Liver (tissue), 9 donors: ENCODE results near the gene NR5A2. TPM values are rescaled to one million over a fixed set of nuclear protein-coding genes. Genes with fewer than 3 reads are reported as not detected.

Experiments used
- DNase-seq: peaks from one replicate; pipeline ENCODE4 v3.0.0-alpha.2; 2017; ENCODE audit warnings: low spot score
- H3K27ac ChIP-seq, 2 donors: one replicate each; pipeline ENCODE4 v1.7.0; 2013; ENCODE audit warnings: inconsistent platforms in 2 of 2, low read length in 2 of 2, control low read depth in 1 of 2, low read depth in 1 of 2, mild to moderate bottlenecking in 1 of 2
- H3K27me3 ChIP-seq, 4 donors: one replicate each; pipeline versions ENCODE4 v1.6.1 to v1.7.0; 2013; ENCODE audit warnings: low read length in 3 of 4, inconsistent platforms in 1 of 4, mild to moderate bottlenecking in 1 of 4, moderate library complexity in 1 of 4; ENCODE audit not compliant: control insufficient read depth in 4 of 4, insufficient read depth in 4 of 4
- H3K36me3 ChIP-seq, 4 donors: one replicate each; pipeline versions ENCODE4 v1.6.1 to v1.7.0; 2013; ENCODE audit warnings: low read length in 3 of 4, mild to moderate bottlenecking in 3 of 4, low read depth in 1 of 4, moderate library complexity in 1 of 4; ENCODE audit not compliant: control insufficient read depth in 4 of 4, insufficient read depth in 3 of 4
- H3K4me1 ChIP-seq, 4 donors: one replicate each; pipeline versions ENCODE4 v1.6.1 to v1.7.0; 2013; ENCODE audit warnings: low read length in 3 of 4, mild to moderate bottlenecking in 3 of 4, moderate library complexity in 1 of 4; ENCODE audit not compliant: control insufficient read depth in 4 of 4, insufficient read depth in 4 of 4
- H3K4me3 ChIP-seq, 3 donors: one replicate each; pipeline versions ENCODE4 v1.6.1 to v1.7.0; 2013; ENCODE audit warnings: low read length in 3 of 3, control low read depth in 1 of 3, low read depth in 1 of 3, mild to moderate bottlenecking in 1 of 3
- H3K9ac ChIP-seq, 2 donors: one replicate each; pipeline ENCODE4 v1.7.0; 2013; ENCODE audit warnings: low read length in 2 of 2, mild to moderate bottlenecking in 2 of 2, moderate library complexity in 2 of 2, control low read depth in 1 of 2, low read depth in 1 of 2
- H3K9me3 ChIP-seq, 4 donors: one replicate each; pipeline versions ENCODE4 v1.6.1 to v1.7.0; 2013; ENCODE audit warnings: low read length in 3 of 4; ENCODE audit not compliant: control insufficient read depth in 4 of 4
- ATF3 ChIP-seq: IDR thresholded peaks from 2 replicates; pipeline ENCODE4 v1.6.1; 2016; ENCODE audit warnings: antibody characterized with exemption
- CTCF ChIP-seq: fragments of 150-350 bp; IDR thresholded peaks from 2 replicates; pipeline ENCODE4 v1.5.1; 2017; ENCODE audit warnings: improper control_type of control experiment, low read depth, low read length; ENCODE audit not compliant: missing input control
- EGR1 ChIP-seq, 2 donors: IDR thresholded peaks; 2 replicates each; pipeline ENCODE4 v1.6.1; 2016 to 2018; ENCODE audit warnings: antibody characterized with exemption in 2 of 2, low read depth in 2 of 2
- FOXA1 ChIP-seq: IDR thresholded peaks from 2 replicates; pipeline ENCODE4 v1.6.1; 2016; ENCODE audit warnings: antibody characterized with exemption
- FOXA2 ChIP-seq: IDR thresholded peaks from 2 replicates; pipeline ENCODE4 v1.6.1; 2016; ENCODE audit warnings: antibody characterized with exemption
- GABPA ChIP-seq, 2 donors: IDR thresholded peaks in 1 of 2; conservative IDR thresholded peaks in 1 of 2; 2 replicates each; pipeline ENCODE4 v1.6.1; 2016; ENCODE audit warnings: antibody characterized with exemption in 2 of 2, mild to moderate bottlenecking in 1 of 2, moderate library complexity in 1 of 2
- HNF4A ChIP-seq, 2 donors: conservative IDR thresholded peaks; 2 replicates each; pipeline ENCODE4 v1.6.1; 2016; ENCODE audit warnings: antibody characterized with exemption in 2 of 2, mild to moderate bottlenecking in 2 of 2
- HNF4G ChIP-seq: IDR thresholded peaks from 2 replicates; pipeline ENCODE4 v1.6.1; 2016; ENCODE audit warnings: antibody characterized with exemption
- JUND ChIP-seq, 2 donors: IDR thresholded peaks; 2 replicates each; pipeline ENCODE4 v1.6.1; 2016; ENCODE audit warnings: antibody characterized with exemption in 2 of 2
- MAX ChIP-seq: IDR thresholded peaks from 2 replicates; pipeline ENCODE4 v1.6.1; 2016; ENCODE audit warnings: antibody characterized with exemption
- NR2F2 ChIP-seq: IDR thresholded peaks from 2 replicates; pipeline ENCODE4 v1.6.1; 2016; ENCODE audit warnings: antibody characterized with exemption
- RAD21 ChIP-seq, 2 donors: IDR thresholded peaks; 2 replicates each; pipeline ENCODE4 v1.6.1; 2016; ENCODE audit warnings: antibody characterized with exemption in 2 of 2, mild to moderate bottlenecking in 2 of 2
- REST ChIP-seq: IDR thresholded peaks from 2 replicates; pipeline ENCODE4 v1.6.1; 2016; ENCODE audit warnings: antibody characterized with exemption, mild to moderate bottlenecking
- RXRA ChIP-seq, 2 donors: IDR thresholded peaks; 2 replicates each; pipeline ENCODE4 v1.6.1; 2017 to 2018; ENCODE audit warnings: antibody characterized with exemption in 2 of 2, mild to moderate bottlenecking in 1 of 2
- SP1 ChIP-seq: IDR thresholded peaks from 2 replicates; pipeline ENCODE4 v1.6.1; 2018; ENCODE audit warnings: antibody characterized with exemption, mild to moderate bottlenecking
- TAF1 ChIP-seq: conservative IDR thresholded peaks from 2 replicates; pipeline ENCODE4 v1.6.1; 2016; ENCODE audit warnings: antibody characterized with exemption, mild to moderate bottlenecking
- YY1 ChIP-seq: IDR thresholded peaks from 2 replicates; pipeline ENCODE4 v1.6.1; 2016; ENCODE audit warnings: antibody characterized with exemption, mild to moderate bottlenecking
- ZBTB33 ChIP-seq: IDR thresholded peaks from 2 replicates; pipeline ENCODE4 v1.6.1; 2016; ENCODE audit warnings: antibody characterized with exemption
- WGBS: extraction: QIAGEN DNeasy Blood & Tissue Kit; methylation state at CpG from one replicate; pipeline ENCODE4 v1.1.7; 2013; 5-methylcytosine and 5-hydroxymethylcytosine counted together
- polyA plus RNA-seq, 2 donors: library from polyadenylated mRNA; stranded (reverse) in 1 of 2; unstranded in 1 of 2; fragments of 200-250 nt in 1 of 2; fragments of >200 nt in 1 of 2; fragmentation: Nextera tagmentation in 1 of 2; extraction: Ambion mirVana in 1 of 2; gene quantifications; one replicate each; pipeline versions ENCODE4 v1.2.1 to v1.2.3, GENCODE V29; 2013 to 2015
- total RNA-seq, 2 donors: library from RNA; depleted of rRNA; stranded (reverse); fragments of >200 nt; gene quantifications; one replicate each; pipeline ENCODE4 v1.2.3, GENCODE V29; 2014
- donor health status: healthy.
- donor health status: healthy.
- donor health status: healthy.
- donor health status: healthy.
- donor health status: healthy.

Gene NR5A2
- total and polyA plus RNA-seq, 4 donors, result 10.0 to 37.5 (median 21.1) TPM

GRCh38 chr1:200176181-200176580, 148.7 kb downstream of the NR5A2 start:
- TF ChIP-seq FOXA1 (no peak), NR2F2 (no peak), REST (no peak), TAF1 (no peak), HNF4A (conservative IDR thresholded peaks at IDR 0.05) (no peak), SP1 (no peak), JUND (IDR thresholded peaks at IDR 0.05) (no peak), EGR1 (IDR thresholded peaks at IDR 0.05; ENCODE audit: low read depth in 2 of 2) (no peak), FOXA2 (no peak), RAD21 (IDR thresholded peaks at IDR 0.05) (no peak), ZBTB33 (no peak), RXRA (IDR thresholded peaks at IDR 0.05) (no peak), YY1 (no peak), MAX (no peak), CTCF (no peak), HNF4G (no peak), ATF3 (no peak), GABPA (IDR thresholded peaks at IDR 0.05 in 1 of 2, conservative IDR thresholded peaks at IDR 0.05 in 1 of 2) (no peak)
- no peaks in the 10 kb centered on the region for H3K9me3 ChIP-seq
- H3K36me3 ChIP-seq, result peaks cover 5 to 8% (median 7%) of the 10 kb centered on the region in 4 donors
- 88% methylated on average over 7 of the region's 7 CpGs for WGBS
- H3K27me3 ChIP-seq, result no peaks in the 10 kb centered on the region
- H3K4me1 ChIP-seq, result peaks cover 0 to 6% (median 0%) of the 10 kb centered on the region in 4 donors
- H3K4me3 ChIP-seq, result no peak overlapping the region
- no peak overlapping the region for H3K27ac ChIP-seq
- DNase-seq, result no peak
- H3K9ac ChIP-seq, result no peak overlapping the region
